CD4-positive, alpha-beta T cell treated with Interleukin-17A for 1 hour (primary cell): ENCODE results near the gene AK3.
A peak's percentile ranks its signal among the peaks of the same experiment; 100 is the strongest.
"Not testable (repeated sequence)": the region's sequence is repeated elsewhere in the genome, so short reads cannot be mapped to it uniquely, and the experiment has no call there.

Experiments used
- DNase-seq: peaks from one replicate; pipeline ENCODE4 v3.0.0-alpha.2; 2020

AK3 gene

DNA sequence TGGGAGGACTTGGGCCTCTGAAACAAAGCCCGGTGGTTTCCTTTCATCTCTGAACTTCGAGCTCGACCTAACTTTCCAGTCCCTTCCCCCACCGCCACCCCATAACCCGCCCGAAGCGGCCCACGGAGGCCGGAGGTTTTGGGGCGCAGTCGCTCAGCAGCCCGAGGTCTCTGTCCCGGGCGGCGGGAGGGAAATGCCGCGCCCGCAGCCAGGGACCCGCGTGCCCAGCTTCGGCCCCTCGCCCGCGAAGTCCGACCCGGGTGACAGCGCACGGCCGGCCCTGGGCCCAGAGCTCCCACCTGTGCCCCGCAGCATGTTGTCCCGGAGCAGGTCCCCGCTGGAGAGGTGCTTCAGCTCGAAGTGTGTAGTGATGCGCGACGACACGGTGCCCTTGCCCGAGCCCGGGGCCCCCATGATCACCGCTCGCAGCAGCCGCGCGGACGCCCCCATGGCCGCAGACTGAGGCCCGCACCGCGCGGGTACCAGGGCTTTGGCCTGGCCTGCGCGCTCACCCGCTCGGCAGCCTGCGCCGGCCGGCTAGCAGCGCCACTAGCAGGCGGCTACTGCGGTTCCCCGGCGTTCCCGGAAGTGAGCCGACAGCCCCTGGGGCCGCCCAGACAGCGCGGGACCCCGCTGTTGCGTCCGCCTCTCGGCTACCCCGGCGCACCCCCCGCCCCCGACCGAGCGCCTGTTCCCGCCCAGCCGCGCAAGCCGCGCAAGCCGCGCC lies at the start of gene AK3:
Gene AK3 (minus strand): TSS at position 565 of the 727 bp plus-strand sequence. CDS start 115 bp downstream, at position 450.
- peak; percentile 87 for DNase-seq

DNA sequence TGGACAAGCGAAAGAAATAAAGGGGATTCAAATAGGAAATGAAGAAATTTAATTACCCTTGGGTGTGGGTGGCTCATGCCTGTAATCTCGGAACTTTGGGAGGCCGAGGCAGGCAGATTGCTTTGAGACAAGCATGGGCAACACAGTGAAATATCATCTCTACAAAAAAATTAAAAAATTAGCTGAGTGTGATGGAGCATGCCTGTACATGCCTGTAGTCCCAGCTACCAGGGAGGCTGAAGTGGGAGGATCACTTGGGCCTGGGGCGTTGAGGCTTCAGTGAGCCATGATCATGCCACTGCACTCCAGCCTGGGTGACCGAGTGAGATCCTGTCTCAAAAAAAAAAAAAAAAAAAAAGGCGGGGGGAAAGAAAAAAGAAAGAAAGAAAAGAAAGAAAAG lies 47.7 kb upstream of the AK3 start:
- DNase-seq = no peak

DNA sequence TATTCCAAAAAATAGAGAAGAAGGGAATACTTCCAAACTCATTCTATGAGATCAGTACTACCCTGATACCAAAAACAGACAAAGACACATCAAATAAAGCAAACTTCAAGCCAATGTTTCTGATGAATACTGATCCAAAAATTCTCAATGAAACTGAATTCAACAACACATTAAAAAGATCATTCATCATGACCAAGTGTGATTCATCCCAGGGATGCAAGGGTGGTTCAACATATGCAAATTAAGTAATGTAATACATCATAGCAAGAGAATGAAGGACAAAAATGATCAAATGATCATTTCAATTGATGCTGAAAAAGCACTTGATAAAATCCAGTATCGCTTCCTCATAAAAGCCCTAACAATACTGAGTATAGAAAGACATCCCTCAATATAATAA lies 46.9 kb upstream of the AK3 start:
- DNase-seq = no peak

DNA sequence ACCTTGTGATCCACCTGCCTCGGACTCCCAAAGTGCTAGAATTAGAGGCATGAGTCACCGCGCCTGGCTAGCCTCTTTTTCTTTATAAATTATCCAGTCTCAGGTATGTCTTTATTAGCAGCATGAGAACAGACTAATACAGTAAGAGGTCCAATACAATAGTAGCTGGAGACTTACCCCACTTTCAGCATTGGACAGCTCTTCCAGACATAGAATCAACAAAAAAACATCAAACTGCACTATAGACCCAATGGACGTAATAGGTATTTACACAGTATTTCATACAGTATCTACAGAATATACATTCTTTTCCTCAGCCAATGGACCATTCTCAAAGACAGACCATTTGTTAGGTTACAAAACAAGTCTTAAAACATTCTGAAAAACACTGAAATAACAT lies 45.6 kb upstream of the AK3 start:
- DNase-seq = no peak

DNA sequence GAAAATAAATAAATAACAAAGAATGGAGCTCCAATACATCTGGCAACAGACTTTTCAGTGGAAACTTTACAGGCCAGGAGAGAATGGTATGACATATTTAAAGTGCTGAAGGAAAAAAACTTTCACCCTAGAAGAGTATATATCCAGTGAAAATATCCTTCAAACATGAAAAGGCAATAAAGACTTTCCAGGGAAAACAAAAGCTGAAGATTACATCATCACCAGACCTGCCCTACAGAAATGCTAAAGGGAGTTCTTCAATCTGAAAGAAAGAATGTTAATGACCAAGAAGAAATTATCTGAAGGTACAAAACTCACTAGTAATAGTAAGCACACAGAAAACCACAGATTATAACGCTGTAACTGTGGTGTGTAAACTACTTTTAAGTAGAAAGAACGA lies 43.4 kb upstream of the AK3 start:
- no peak for DNase-seq

DNA sequence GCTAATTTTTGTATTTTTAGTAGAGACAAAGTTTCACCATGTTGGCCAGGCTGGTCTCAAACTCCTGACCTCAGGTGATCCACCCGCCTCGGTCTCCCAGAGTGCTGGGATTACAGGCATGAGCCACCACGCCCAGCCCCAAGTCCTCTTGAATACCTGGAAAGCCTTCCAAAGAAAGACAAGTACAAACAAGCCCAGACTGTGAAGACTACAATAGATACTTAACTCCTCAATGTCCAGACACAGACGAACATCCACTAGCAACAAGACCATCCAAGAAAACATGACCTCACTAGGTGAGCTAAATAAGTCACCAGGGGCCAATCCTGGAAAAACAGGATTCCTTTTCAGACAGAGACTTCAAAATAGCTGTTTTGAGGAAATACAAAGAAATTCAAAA lies 42.2 kb upstream of the AK3 start:
- not testable (repeated sequence) for DNase-seq

DNA sequence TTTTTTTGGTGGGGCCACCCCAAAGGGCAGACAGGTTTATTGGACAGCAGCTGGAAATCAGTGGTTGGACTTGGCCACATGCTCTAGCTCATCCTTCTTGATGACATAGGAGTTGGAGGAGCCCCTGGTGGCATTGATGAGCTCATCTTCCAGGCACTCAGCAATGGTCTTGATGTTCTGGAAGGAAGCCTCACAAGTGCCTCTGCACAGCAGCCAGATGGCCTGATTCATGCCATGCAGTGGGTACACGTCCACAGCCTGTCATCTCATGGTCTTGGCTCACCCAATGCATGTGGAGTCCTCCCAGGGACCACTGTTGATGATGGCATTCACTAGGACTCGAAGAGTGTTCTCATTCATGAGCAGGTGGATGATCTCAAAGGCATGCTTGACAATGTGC lies 40.4 kb upstream of the AK3 start:
- no peak for DNase-seq

DNA sequence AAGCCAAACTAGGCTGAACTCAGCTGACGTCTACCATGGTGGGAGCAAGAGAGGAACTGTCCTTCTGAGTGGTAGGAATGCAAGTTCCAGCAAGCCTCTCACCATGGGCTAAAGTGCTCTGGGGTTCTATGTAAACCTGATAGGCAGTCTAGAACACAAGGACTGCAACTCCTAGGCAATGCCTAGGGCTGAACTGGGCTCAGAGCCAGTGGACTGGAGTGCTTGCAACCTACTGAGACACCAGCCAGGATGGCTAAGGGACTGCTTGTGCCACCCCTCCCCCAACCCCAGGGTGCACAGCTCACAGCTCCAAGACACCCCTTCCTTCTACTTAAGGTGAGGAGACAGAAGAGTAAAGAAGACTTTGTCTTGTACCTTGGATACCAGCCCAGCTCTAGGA lies 39.6 kb upstream of the AK3 start:
- no peak for DNase-seq

DNA sequence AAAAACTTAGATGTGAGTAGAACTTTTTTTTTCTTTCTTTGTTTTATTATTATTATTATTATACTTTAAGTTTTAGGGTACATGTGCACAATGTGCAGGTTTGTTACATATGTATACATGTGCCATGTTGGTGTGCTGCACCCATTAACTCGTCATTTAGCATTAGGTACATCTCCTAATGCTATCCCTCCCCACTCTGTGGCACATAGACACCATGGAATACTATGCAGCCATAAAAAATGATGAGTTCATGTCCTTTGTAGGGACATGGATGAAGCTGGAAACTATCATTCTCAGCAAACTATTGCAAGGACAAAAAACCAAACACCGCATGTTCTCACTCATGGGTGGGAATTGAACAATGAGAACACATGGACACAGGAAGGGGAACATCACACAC lies 34.0 kb upstream of the AK3 start:
- not testable (repeated sequence) for DNase-seq

DNA sequence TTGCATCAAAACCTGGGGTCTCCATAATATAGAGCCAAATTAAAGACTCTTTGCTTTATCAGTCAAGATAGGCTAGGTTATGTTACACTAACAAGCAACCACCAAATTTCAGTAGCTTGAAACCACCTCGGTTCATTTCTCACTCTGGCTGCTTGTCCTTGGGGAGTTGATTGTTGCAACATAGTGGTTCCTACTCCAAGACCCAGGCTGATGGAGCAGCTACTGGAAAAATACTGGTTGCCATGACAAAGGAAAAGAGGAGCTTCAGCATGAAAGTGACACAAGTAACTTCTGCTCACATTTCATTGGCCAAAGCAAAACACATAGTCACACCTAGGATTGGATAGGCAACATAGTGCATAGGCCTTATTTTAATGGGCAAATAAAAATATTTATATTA lies 33.2 kb upstream of the AK3 start:
- DNase-seq = no peak

DNA sequence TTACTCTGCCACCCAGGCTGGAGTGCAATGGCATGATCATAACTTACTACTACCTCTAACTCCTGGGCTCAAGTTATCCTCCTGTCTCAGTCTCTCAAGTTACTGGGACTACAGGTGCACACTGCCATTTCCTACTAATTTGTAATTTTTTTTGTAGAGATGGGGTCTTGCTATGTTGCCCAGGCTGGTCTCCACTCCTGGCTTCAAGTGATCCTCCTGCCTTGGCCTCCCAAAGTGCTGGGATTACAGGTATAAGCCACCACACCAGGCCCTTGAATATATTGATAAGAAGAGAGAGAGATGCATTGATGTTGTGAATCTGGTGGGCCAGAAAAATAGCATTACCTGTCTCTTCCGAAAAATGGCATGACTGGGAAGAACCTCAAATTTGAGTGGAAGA lies 30.8 kb upstream of the AK3 start:
- DNase-seq = no peak

DNA sequence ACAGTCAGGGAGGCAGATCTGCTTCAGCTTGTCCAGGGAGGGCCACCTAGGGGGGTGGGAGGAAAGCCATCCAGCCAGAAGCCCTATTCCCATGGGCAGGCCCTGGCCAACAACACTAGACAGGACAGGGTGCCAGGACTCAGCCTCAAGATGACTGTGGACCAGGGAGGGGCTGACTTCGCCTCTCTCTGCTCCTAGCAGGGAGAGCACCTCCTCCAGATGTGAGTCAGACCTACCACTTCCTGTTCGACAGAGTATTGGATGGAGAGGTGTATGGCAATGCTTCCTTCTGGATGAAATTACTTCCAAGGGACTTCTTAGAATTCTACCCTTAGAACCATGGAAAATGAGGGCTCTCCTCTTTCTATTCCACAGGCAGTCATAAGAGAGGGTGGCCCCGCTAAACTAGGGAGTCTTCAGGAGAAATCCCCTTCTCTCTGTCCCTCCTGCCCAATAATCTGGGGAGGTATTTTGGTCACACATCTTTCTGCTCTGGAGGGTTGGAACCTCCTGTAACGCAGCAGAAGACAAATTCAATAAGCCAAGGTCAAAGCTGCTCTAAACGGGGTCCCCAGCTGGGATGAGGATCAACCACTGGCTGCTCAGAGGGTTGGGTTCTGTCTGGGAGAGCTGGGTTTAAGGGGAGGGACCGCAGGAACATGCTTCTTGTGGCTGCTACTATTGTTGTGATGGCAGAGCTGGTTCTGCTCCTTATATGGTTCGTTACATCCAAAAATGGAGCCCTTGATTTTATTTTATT lies 28.5 kb upstream of the AK3 start:
- DNase-seq = no peak

DNA sequence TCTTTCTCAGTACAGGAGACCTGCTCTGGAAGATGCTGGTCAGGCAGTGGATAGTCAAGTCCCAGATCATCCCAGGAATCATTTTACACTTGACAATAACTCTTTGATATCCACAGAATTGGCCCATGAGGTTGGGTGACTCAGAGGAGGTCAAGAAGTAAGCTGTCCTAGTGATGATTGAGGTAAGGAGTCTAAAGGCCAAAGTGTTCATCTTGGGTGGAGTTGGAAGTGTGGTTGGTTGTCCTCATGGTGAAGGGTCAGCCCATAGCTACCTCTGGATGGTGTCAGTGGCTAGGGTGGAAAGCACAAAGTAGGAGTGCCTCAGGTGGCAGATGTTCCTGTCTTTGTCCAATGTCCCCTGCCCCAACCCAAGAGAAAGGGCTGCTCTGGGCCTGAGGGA lies 27.7 kb upstream of the AK3 start:
- no peak for DNase-seq

DNA sequence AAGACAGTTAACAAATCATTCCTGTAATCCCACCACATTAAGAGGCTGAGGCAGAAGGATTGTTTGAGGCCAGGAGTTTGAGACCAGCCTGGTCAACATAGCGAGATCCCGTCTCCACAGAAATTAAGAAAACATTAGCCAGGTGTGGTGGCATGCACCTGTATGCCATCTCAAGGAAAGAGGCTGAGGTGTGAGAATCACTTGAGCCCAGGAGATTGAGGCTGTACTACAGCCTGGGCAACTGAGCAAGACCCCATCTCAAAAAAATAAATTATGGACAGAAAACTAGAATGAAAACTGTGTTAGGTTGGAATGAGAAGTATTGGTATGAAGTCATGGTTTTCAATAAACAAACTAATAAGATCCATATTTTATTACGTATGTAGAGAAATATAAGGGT lies 23.0 kb upstream of the AK3 start:
- DNase-seq = no peak

DNA sequence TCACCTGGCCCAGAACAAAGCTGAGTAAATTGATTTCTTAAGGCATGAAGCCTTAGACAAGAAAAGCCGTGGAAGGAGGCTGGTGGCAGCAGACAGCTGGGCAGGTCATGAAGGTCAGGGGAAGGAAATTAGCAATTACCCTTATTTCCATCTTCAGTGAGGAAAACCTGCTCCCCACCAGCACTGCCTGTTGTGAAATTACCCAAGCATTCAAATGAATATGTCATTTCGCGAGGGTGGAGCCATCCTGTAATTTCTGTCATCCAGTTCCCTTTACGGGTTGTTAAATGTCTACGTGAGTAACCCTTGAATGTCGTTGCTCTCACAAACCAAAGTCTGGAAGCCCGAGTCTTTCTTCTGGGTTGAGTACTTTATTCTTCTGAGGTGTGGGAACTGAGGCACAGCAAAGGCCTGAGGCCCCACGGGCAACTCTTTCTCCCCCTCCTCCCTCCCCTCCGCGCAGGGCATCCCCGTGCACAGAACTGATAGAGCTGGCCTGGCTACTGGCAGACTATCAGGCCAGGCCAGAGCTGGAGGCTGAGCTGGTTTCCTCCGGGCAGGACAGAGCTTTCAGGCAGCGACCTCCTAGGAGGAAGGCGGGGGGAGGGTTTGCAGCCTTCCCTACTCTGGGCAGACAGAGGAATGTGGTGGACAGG lies 22.0 kb upstream of the AK3 start:
- no peak for DNase-seq

DNA sequence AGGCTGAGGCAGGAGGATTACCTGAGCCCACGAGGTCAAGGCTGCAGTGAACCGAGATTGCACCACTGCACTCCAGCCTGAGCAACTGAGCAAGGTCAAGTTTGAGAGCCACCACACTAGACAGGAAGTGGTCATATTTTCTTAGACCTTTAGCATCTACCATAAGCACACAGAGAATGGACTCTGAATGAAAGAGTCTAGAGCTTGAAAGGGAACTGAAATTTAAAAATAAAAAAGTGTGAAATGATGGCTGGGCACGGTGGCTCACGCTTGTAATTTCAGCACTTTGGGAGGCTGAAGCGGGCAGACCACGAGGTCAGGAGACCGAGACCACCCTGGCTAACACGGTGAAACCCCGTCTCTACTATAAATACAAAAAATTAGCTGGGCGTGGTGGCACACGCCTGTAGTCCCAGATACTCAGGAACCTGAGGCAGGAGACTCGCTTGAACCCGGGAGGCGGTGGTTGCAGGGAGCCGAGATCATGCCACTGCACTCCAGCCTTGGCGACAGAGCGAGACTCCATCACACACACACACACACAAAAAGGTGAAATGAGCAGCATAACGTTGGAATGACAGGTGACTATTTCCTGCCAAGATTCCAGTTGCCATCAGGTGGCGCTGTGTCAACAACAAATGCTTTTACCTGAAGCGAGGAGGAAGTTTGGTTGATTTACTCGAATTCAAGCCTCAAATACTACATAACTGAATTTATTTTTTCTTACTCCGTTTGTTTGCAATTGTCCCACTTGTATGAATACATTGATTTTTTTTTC lies 21.3 kb upstream of the AK3 start:
- peak; percentile 86 for DNase-seq

DNA sequence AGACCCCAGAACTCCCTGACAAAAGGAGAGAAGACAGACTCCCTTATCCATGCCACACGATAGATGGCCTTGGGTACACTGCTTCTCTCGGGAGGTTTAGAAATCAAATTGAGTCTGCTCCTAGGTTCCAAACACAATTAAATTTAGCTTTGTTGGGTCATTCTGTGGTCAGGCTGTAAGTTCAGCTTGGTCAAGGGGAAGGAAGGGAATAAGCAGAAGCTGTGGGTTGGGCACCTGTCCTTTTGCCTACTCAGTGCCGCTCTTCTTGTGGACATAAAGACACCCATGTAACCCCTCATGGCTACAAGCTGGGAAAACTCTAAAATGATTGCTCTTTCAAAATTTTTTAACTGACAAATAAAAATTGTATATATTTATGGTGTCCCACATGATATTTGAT lies 19.1 kb upstream of the AK3 start:
- DNase-seq = no peak

DNA sequence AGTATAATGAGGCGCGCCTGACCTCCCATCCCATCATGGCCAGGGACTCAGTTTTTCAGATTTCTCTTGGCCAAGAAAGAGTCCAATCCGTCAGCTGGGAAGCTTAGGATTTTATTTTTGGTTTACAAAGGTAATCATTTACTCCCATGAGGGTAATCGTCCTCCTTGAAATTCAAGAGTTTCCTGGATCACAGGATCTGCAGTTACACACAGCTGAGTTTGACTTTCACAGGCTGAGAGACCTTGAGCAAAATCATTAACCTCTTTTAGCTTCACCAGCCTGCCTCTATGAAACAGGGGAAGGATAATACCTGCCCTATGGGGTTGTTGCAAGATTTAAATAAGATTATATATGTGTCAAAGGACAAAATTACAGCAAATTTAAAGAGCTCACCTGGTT lies 15.4 kb upstream of the AK3 start:
- DNase-seq = no peak

DNA sequence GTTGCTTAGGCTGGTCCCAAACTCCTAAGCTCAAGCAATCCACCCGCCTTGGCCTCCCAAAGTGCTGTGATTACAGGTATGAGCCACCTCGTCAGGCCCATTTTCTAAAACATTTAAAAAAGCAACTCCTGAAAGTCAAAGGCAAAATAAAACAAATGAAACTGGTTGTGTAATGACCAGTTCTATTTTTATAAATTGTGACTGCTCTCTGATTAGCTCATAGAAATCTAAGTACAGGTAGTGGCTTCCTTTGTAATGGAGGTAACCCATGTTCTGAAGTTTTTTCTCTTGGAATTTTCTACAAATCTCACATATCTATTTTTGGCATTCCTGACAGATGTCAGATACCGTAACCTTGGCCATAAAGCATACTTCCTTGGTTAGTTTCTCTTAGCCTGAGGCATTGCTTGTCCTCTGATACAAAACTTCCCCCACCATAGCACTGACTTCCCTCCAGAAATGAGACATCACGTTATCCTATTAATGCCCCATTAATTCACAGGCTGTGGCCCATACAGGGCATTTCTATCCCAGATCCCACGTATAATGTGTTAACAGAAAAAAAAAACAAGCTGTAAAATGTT lies 14.1 kb upstream of the AK3 start:
- DNase-seq = no peak

DNA sequence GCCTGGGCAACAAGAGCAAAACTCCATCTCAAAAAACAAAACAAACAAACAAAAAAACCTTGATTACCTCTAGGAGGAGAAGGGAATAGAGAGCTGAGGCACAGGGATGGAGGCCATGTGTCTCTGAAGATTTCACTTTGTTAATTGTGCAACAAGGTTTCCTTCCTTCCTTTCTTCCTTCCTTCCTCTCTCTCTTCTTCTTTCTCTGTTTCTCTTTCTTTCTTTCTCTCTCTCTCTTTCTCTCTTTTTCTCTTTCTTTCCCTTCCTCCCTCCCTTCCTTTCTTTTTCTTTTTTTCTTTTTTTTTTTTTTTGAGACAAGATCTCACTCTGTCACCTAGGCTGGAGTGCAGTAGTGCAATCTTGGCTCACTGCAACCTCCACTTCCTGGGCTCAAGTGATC lies 13.5 kb upstream of the AK3 start:
- not testable (repeated sequence) for DNase-seq

DNA sequence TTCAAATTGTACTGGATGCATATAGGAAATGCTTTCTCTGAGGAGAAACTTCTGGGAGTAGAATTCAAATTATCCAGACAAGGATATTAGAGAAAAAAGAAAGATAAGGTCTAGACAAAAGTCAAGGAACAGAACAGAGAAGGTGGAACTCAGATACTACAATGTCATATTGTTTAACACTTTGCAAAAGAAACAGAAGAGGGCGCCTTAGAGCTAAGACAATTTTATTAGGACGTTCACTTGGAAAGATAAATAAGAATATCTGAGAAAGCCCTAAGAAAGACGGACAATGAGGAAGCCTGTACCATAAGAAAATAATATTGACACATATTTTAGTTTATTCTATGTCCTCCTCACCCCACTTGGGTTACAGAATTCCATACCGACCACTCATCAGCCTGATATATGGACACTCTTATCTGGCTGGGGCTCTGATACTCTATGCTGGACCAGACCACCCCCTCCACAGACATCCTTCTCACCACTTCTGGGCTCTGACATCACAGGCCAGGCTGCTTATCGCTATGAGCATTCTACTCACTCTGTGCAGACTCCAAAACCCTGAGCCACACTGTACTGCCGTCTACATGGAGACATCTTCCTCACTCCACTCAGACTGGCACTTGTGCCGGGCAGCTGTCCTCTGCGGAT lies 9.1 kb upstream of the AK3 start:
- DNase-seq = peak; percentile 60

DNA sequence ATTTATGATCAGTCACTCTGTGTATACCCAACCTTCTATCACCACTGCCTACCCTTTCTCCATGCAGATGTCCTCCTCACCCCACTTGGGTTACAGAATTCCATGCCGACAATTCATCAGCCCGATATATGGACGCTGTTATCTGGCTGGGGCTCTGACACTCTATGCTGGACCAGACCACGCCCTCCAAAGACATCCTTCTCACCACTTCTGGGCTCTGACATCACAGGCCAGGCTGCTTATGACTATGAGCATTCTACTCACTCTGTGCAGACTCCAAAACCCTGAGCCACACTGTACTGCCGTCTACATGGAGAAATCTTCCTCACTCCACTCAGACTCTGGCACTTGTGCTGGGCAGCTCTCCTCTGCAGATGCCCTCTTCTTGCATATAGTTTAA lies 7.6 kb upstream of the AK3 start:
- DNase-seq = no peak
